SIG-M5 treated with dmso at 0.1 percent for 504 hours (cell line): ENCODE measurements around the gene TBC1D8.
A peak's percentile ranks its signal among the peaks of the same experiment; 100 is the strongest.

Source experiments
- DNase-seq: peaks from one replicate; lab custom pipeline; 2025; ENCODE audit not compliant: unreplicated experiment; lab: John Stamatoyannopoulos, UW

The TBC1D8 gene

GRCh38 chr2:100957996-100958653 is 193.1 kb downstream of the TBC1D8 start:
- DNase-seq = peak; percentile 25
